Hindlimb muscle (tissue), 1 donor: ENCODE measurements around the gene WNT11. TPM values are rescaled to one million over a fixed set of nuclear protein-coding genes. Genes with fewer than 3 reads are reported as not detected.
A peak's percentile ranks its signal among the peaks of the same experiment; 100 is the strongest.
"Not testable (repeated sequence)": the region's sequence is repeated elsewhere in the genome, so short reads cannot be mapped to it uniquely, and the experiment has no call there.

Experiments used
- DNase-seq: peaks from one replicate; pipeline ENCODE4 v3.0.0-alpha.2; 2013
- polyA plus RNA-seq: library from polyadenylated mRNA; unstranded; fragments of 120-200 nt; gene quantifications from one replicate; pipeline ENCODE4 v1.2.1, GENCODE V29; 2013; ENCODE audit not compliant: insufficient read length

The WNT11 gene
- polyA plus RNA-seq, 1 donor, result 22.0 TPM

DNA sequence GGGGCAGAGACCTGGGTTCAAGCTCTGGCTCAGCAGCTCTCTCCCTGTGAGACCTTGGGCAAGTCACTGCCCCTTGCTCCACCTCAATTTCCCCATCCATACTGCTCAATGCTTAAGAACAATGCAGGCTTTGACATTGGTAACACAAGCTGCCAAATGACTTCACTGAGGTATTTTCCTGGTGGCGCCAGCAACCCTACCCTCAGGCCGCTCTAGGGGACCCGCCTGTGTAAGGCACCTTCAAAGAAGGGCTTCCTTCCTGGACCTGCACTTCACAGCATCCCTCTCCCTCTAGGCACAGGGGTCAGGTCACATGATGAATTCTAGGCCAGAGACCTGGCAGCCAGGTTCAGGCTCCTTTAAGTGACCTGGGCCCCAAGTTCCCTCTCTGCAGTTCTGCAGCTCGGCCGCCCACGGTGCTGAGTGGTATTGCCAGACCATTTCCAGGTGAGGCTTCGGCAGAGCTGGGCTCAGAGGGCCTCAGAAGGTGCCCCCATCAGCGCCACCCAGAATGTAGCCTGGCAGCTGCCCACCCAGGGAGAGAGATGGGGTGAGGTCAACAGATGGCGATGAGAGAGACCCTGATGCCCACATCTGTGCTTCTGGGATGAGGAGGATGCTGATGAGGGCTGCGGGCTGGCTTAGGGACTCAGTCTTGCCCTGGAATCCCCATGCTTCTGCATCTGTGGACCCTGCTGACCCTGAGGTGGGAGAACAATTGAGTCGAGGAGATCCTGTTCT, 4.5 kb downstream of the WNT11 start:
- no peak for DNase-seq

DNA sequence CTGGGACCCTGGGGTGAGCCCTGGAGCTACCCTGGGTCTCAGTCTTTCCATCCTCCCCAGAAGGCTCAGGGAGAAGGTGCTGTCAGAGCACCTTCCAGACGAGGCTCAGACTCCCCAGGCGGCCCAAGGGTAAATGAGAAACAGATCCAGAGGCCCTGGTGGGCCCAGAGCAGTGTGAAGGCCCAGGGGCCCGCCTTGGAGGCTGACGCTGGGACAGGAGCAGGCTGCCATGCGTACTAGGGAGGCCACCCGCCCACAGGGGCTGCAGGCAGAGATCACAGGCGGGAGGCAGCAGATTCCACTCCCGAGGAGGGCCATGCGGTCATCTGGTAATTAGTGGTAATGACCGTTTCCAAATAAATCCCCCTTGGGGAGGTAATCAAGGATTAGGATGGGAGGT, 5.2 kb downstream of the WNT11 start:
- no peak for DNase-seq

DNA sequence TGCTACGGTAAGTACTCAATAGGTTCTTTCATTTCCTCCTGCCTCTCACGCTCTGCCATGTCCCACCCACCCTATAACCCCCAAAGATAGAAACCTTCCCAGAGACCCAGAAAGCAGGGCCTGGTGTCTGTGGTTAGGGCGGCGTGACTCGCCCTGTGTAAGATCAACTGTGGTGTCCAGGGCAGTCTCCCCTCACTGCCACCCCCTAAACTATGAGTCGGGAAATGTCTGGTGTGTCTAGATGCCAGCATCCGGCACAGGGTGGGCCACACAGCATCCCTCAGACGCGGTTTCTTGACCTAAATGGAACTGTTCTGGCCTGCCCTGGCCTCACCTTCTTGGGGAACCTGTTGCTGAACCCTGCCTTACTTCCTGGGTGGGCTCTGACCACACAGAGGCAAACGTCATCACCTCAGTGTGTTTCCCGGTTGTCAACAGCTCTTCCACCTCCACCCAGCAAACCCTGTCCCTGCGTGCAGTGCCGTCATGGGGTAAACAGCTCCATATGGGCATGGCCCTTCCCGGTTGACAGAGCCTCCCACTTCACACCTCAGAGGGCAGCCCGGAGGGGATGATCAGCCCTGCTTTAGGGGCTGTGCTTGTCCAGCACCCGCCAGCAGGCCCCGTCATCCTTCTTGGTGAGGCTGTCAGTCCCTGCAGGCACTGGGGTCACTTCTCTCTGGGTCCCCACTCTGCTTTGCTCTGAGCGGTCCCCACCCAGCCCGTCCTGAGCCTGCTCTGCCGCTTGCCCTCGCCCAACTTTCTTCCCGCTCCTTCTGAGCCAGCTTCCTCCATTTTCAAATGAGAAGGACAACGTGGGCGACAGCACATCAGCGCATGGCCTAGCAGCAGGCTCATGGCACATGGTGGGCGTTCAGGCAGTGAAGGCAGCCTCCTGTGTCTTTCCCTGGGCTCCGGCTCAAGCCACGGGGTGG, 6.0 kb downstream of the WNT11 start:
- no peak for DNase-seq

DNA sequence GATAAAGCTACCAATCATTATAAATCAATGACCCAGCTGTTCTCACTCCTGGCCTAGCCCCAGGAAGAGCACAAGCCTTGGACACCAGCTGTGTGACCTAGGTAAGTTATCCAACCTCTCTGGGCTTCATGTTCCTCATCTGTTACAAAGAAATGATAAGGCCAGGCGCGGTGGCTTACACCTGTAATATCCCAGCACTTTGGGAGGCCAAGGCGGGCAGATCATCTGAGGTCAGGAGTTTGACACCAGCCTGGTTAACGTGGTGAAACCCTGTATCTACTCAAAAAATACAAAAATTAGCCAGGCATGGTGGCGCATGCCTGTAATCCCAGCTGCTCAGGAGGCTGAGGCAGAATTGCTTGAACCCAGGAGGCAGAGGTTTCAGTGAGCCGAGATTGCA, 7.6 kb downstream of the WNT11 start:
- DNase-seq, result not testable (repeated sequence)

DNA sequence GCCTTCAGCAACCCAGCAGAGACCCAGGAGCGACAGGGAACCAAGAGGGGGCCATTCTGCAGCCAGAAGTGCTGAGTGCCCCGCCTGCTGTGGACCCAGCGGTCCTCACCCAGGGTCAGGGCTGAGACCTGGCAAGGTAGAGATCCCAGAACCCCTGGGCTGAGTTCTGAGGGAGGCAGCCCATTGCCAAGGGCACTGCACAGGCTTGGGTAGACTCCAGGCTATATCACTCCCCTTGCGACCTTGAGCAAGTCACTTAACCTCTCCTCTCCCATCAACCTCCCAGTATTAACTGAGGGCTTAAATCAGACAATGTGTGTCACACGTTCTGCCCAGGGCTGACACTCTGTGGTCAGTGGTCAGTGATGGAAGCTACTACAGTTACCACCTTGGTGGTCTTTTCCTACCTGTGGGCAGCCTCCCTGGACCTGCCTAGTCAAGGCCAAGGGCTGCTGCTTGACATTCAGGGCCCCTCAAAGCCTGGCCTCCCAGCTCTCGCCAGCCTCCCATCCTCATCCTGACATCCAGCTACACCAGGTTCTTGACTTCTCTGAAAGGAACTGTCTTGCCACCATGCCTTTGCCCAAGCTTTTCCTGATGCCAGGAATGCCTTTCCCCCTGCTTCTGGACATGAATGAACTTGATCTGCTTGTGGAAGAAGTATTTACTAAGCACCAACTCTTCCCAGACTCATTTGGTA, 8.2 kb downstream of the WNT11 start:
- DNase-seq, result no peak

DNA sequence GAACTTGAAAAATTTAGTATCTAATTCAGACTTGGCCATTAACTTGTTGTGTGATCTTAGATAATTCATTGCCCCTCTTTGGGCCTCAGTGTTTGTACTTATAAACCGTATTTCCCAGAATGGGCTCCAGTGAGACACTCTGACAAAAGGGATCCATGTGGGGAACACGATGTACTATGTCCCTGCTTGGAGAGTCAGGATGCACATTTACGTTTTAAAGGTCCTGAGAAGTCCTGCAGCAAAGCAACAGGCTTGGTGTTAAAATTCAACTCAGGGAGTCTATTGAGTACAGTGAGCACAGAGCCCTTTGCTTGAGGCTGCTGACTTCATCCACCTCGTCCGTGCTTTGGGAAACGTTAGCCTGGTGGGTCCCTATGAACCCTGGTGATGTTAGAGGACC, 9.0 kb downstream of the WNT11 start:
- DNase-seq, result no peak

DNA sequence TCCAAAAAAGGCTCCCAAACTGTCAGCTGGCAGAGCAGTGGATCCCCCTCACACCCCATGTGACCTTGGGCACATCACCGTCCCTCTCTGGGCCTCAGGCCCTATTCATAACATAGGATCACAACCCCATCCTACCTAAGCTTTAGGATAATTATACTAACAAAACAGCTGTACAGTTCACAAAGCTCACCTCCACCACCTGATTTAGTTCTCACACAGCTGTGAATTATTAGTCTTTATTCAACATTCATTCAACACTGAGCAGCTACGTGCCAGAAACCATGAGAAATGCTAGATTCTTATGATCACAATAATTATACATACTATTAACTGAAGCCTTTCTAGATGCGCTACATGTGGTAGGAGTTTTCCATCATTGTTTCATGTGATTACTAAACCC, 9.5 kb downstream of the WNT11 start:
- no peak for DNase-seq

DNA sequence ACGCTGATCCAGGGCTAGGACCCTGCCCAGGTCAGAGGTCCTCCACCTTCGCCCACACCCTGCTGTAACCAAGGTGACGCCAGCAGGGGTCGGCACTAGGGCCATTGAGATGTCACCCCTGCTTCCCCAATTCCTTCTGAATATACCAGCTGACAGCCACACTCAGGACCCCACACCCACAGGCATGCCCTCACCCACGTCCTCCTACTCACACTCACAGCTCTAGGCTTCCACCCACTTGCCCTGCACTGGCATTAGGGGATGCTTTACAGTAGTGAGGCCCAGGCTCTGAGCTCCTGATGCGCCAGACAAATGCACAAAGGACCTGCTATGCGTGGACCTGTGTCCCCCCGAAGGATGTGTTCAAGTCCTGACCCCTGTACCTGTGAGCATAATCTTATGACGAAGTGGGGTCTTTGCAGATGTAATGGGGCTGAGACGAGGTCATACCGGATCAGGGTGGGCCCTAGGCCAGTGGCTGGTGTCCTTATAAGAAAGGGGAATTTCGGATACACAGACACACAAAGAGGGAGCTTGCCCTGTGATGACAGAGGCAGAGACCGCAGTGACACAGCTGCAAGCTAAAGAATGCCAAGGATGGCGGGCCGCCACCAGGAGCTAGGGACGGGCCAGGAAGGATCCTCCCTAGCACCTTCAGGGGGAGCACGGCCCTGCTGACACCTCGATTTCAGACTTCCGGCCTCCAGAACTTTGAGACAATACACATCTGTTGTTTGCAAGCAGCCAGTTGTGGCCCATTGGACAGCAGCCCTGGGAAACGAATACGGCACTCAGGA, 11.2 kb downstream of the WNT11 start:
- DNase-seq, result no peak

DNA sequence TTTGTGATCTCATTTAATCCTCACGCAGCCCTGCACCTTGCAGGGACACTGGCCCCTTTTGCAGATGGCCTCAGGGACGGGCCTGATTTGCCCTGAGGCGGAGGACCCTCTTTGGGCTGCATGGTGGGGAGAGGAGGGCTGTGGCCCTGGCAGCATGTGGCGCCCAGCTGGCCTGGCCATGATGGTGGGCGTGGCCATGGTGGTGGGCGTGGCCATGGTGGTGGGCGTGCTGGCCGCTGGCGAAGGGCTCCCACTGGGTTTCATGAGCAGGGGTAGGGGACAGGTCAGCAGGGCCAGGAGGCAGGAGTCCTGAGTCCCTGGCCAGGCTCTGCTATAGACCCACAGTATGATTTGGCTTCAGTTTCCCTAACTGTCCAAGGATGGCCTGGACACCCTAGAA, 13.1 kb downstream of the WNT11 start:
- DNase-seq, result no peak

DNA sequence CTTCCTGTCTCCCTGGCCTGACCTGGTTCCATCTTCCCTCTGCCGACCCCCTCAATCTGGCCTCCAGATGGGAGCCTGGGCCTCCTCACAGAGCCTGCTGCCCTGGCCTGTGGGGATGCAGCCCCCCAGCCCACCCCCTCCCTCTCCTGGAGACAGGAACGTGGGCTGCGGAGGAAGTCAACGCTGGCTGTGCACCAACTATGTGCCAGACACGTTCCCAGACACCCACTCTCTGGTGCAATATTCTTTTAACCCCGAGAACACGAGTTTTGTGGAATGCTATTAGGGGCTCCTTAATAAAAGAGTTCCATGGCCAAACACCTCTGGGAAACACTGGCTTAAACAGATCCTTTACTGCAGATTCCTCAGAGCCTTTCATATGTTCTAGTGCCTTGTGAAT, 15.9 kb downstream of the WNT11 start:
- DNase-seq, result no peak

DNA sequence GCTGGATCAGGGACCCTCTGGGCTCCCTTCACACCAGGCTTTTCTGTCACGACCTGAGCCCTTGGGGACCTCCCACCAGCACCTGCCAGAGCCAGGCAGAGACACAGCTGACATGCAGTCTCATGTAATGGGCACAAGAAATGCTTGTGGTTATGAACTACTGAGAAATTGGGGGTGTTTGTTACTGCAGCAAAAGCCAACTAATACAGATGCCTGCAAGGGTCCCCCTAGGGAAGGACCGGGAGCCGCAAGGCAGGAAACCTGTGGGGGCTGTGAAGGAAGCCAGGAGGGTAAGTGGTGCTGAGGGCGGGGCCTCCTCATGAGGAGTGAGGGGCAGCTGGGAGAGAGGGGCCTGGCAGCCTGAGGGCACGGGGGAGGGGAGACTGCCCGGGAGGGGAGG, 16.6 kb downstream of the WNT11 start:
- DNase-seq, result no peak

DNA sequence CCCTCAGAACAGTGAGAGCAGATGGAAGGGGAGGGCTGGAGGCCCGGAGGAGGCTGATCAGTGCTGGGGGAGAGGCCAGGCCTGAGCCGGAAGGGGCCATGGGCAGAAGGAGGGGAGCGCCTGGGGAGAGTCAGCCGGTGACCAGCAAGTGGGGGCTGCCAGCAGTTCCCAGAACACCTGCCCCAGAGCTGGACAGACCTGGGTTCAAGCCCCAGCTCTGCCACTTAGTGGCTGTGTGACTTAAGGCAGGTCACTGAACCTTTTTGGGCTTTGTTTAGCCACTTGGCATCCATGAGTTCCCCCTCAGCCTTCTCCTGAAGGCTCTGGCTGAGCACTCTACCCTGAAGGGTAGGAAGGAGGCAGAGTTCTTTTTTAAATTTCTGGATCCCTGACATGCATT, 17.4 kb downstream of the WNT11 start:
- no peak for DNase-seq

DNA sequence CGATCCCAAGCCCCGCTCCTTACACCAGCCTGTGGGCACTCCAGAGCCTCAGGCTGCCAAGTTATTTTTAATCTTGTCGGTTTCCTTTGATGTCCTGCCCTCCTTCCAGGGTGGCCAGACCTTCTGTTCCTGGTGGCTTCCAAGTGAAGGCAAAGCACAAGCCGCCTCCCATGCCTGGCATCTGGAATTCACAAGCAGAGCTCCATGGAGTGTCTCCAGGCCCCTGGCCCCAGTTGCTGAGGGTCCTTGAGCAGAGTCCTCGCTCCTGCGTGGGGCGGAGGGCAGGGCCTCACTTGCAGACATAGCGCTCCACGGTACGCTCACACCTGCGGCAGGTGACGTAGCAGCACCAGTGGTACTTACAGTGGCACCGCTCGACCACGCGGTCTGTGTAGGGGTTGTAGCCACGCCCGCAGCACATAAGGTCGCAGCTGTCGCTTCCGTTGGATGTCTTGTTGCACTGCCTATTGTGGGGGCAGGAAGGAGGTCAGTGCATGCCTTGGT, 19.5 kb downstream of the WNT11 start:
- no peak for DNase-seq

DNA sequence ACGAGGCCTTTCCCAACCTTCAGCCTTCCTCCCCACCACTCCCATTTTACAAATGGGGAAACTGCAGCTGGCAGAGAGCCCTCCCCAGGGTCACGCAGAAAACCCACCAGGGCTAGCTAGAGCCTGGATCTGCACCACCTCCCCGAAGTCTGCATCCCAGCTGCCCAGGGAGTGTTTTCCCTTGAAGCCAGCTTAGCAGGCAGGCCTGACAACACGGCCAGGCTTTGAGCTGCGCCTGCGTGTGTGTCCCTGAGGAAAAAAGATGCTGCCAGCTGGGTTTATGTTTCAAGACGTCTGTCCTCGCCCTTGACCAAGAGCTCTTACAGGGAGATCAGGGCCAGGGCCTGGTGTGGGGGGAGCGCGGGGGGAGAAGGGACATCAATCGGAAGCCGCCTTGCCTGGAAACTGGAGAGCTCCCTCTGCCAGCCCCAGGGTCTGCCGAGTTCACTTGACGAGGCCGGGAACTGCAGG, 20.3 kb downstream of the WNT11 start:
- DNase-seq, result peak; percentile 79

DNA sequence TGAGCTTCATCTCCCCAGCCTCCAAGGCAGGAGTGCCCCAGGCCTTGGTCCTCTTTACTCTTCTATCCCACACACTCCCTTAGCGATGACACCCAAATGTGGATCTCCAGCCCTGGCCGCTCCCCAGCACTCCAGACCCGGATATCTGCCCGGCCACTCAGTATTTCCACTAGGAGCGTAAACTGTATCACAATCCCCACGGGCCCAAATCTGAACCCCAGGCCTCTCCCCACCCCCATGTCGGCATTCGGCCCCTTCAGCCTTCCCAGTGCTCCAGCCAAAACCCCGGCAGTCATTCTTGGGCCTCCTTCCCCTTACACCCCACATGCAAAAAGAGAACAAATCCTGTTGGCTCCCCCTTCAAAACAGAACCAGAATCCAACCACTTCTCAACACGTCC, 20.8 kb downstream of the WNT11 start:
- DNase-seq, result no peak

DNA sequence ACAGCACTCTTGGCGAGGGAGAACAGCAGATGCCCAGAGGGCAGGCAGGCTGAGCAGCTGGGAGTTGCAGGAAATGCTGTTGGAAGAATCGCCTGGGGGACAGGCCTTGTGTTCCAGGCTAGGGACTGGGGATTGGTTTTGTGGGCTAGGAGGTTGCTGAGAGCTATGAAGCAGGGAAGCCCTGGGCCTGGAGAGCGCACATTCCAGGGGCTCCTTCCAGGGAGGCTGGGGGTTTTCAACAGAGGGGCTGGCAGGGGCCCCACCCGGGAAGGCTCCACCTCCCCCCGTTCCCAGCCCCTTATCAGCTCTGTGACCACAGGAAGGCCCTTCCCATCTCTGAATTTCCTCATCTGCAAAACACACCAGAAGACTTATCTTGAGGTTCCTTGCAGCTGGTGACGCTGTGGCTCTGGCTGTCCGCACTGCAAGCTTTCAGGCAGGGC, 21.7 kb downstream of the WNT11 start:
- no peak for DNase-seq

DNA sequence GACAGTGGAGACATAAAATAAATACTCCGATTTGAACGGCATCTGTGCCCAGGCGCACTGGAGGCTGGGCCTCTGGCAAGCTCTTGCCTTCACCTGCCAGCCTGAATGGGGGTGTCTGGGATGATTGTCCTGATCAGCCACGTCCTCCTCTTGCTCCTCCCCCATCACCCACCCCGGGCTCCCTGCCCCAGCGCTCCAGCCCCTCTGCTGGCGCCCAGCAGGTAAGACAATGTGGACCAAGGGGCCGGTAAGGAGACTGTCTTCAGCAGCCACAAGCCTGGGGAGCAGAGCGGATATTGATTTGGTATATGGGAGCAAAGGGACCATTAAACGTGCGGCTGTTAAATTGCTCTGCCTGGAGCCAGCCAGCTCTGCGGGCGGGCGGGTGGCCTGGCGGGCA, 24.9 kb downstream of the WNT11 start:
- no peak for DNase-seq

DNA sequence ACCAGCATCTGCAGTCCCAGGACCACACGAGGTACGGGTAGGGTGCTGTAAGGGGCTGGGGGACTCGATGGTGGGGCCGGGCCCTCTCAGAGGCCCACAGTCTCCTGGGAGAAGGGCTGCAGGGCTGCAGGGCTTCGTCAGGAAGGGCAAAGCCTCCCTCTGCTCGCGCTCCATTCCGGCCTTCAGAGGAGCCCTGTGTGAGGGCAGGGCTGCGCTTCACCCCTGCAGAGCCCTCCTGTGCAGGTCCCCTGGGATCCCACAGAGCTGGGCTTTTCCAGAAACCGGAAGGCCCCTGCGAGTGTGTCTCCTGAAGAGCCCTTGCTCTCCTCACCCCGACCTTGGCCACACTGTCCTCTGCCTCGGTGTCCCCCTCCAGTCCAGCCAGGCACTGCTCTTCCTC, 27.2 kb downstream of the WNT11 start:
- DNase-seq, result no peak

DNA sequence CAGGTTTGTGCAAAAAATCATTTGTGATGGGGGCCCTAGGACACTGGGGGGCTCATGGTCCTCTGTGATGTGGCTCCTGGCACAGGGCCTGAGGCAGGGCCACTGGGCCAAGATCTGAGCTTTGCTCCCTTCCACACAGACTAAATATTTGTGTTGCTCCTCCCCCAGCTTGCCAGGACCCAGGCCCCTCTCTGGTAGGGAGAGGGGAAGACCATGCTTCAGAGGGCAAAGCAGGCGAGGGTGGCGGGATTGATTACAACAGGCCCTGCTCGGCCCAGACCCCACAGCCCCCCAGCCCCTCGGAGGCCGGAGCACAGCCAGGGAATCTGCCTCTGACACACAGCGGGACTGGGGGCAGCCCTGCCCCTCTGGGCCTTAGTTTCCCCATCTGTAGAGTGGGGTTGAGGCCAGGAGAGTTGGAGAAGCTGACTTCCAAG, 29.0 kb downstream of the WNT11 start:
- DNase-seq, result no peak

DNA sequence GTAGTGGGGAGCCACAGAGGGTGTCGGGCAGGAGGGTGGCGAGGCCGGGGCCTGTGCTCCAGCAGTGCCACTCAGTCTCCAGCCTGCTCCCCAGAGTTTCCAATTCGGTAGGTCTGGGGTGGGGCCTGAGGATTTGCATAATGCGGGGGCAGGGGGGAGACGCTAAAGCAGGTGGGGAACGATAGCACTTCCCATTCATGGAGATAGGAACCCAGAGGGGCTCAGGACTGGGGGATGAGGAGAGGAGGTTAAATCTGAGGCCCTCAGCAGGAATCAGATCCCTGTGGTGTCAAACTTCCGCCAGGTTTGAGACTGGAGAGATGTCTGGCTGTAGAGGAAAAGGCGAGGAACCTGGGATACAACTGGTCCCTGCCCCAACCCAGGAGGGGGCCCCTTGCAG, 29.8 kb downstream of the WNT11 start:
- DNase-seq, result no peak

DNA sequence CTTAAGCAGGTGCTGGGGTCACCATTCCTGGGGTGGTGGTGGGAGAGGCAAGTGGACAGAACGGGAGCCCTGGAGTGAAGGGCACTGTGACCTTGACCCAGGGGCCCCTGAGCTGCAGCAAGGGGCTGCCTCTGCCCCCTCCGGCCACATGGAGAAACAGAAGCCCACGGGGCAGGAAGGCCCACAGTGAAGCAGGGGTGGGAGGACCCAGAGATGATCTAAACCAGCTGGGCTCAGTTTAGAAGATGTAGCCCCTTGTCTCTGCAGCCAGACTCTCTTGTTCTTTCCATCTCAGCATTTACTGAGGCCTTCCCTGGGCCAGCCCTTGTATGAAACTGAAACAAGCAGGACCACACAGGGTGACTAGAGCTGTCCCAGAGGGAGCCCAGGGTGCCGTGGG, 30.5 kb downstream of the WNT11 start:
- peak; percentile 32 for DNase-seq

DNA sequence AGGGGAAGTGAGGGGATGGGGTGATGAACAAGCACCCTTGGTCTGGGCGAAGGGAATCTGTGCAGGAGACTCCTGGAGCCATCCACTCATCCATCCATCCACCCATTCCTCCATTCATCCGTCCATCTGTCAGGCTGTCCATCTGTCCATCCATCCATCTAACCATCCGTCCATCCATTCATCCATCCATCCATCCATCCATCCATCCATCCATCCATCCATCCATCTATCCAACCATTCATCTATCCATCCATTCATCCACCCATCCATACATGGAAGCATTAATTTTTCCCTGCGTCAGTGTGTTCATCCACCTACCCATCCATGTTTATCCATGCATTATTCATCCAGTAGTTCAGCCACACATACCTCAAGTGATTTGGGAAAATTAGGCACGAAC, 32.0 kb downstream of the WNT11 start:
- no peak for DNase-seq
